PC-9 (cell line): ENCODE measurements around the gene COL4A1. TPM values are rescaled to one million over a fixed set of nuclear protein-coding genes. Genes with fewer than 3 reads are reported as not detected.

ENCODE experiments used
- BruUV-seq: library from RNA; stranded (reverse); fragments of 400-500 nt; replicated peaks from 2 replicates; lab custom pipeline; 2021; lab: Mats Ljungman, UMichigan
- CTCF ChIA-PET: fragments of 300-600 bp; sonication (Branson Sonifier 250); formaldehyde crosslinking; loops from one replicate; lab custom pipeline; 2022; ENCODE audit warnings: antibody characterized with exemption; lab: Charles Lee
- POLR2A ChIA-PET: fragments of 300-600 bp; sonication (Branson Sonifier 250); formaldehyde crosslinking; loops from one replicate; lab custom pipeline; 2022; ENCODE audit warnings: antibody characterized with exemption; ENCODE audit not compliant: unreplicated experiment; lab: Charles Lee
- DNase-seq, 2 experiments: peaks; one replicate each; pipeline versions ENCODE4 v3.0.0 to v3.0.0-alpha.2; 2015 to 2022; ENCODE audit warnings: mixed read lengths in 1 of 2
- H2AFZ ChIP-seq: fragments of 200-600 bp; sonication (generic); 2 replicates; pipeline ENCODE4 v1.8.1; 2017; ENCODE audit warnings: antibody characterized with exemption
- H3F3A ChIP-seq: fragments of 200-600 bp; sonication (generic); 2 replicates; pipeline ENCODE4 v1.8.1; 2017; ENCODE audit warnings: antibody characterized with exemption, mild to moderate bottlenecking, low read depth; ENCODE audit not compliant: insufficient read depth
- H3K27ac ChIP-seq: fragments of 200-600 bp; sonication (generic); 2 replicates; pipeline ENCODE4 v1.6.1; 2016; ENCODE audit warnings: mixed run types
- H3K27me3 ChIP-seq: fragments of 200-600 bp; sonication (generic); 2 replicates; pipeline ENCODE4 v1.6.1; 2016; ENCODE audit warnings: low read depth, mixed run types; ENCODE audit not compliant: insufficient read depth
- H3K36me3 ChIP-seq: fragments of 200-600 bp; sonication (generic); 2 replicates; pipeline ENCODE4 v1.6.1; 2016; ENCODE audit warnings: low read depth, mixed run types
- H3K4me1 ChIP-seq: fragments of 200-600 bp; sonication (generic); replicated peaks from 2 replicates; pipeline ENCODE4 v1.6.1; 2016; ENCODE audit warnings: mixed run types; ENCODE audit not compliant: insufficient read depth
- H3K4me2 ChIP-seq: fragments of 200-600 bp; sonication (generic); 2 replicates; pipeline ENCODE4 v1.6.1; 2017; ENCODE audit warnings: mixed run types
- H3K4me3 ChIP-seq: fragments of 200-600 bp; sonication (generic); 2 replicates; pipeline ENCODE4 v1.6.1; 2016; ENCODE audit warnings: mixed run types
- H3K79me2 ChIP-seq: fragments of 200-600 bp; sonication (generic); 2 replicates; pipeline ENCODE4 v1.6.1; 2017; ENCODE audit warnings: low read depth, mixed run types
- H3K9me2 ChIP-seq: fragments of 200-600 bp; sonication (generic); 2 replicates; pipeline ENCODE4 v1.8.1; 2017; ENCODE audit warnings: mild to moderate bottlenecking; ENCODE audit not compliant: insufficient read depth
- H3K9me3 ChIP-seq: fragments of 200-600 bp; sonication (generic); 2 replicates; pipeline ENCODE4 v1.8.1; 2016; ENCODE audit warnings: low read depth; ENCODE audit not compliant: insufficient read depth
- H4K20me1 ChIP-seq: fragments of 200-600 bp; sonication (generic); 2 replicates; pipeline ENCODE4 v1.8.1; 2017; ENCODE audit not compliant: insufficient read depth
- EZH2 ChIP-seq: fragments of 200-600 bp; sonication (generic); IDR thresholded peaks from 2 replicates; pipeline ENCODE4 v1.8.0; 2017; ENCODE audit warnings: antibody characterized with exemption, low read depth
- intact Hi-C: fragments of 100-400 bp; cut with micrococcal nuclease; formaldehyde crosslinking; loops from one replicate; pipeline ENCODE4 v1.10.0; 2022; ENCODE audit not compliant: unreplicated experiment
- total RNA-seq: library from RNA; stranded (reverse); gene quantifications from 2 replicates; pipeline ENCODE4 v1.2.3, GENCODE V29; 2021
- TF ChIP-seq, protein P1 (sequence below): fragments of 200-600 bp; sonication (generic); conservative IDR thresholded peaks from 2 replicates; pipeline ENCODE4 v1.6.1; 2017; ENCODE audit warnings: mixed run types, antibody characterized with exemption, mild to moderate bottlenecking, moderate library complexity

COL4A1 gene
- total RNA-seq, 1 experiment from 2014 or later = 24.5 TPM

DNA sequence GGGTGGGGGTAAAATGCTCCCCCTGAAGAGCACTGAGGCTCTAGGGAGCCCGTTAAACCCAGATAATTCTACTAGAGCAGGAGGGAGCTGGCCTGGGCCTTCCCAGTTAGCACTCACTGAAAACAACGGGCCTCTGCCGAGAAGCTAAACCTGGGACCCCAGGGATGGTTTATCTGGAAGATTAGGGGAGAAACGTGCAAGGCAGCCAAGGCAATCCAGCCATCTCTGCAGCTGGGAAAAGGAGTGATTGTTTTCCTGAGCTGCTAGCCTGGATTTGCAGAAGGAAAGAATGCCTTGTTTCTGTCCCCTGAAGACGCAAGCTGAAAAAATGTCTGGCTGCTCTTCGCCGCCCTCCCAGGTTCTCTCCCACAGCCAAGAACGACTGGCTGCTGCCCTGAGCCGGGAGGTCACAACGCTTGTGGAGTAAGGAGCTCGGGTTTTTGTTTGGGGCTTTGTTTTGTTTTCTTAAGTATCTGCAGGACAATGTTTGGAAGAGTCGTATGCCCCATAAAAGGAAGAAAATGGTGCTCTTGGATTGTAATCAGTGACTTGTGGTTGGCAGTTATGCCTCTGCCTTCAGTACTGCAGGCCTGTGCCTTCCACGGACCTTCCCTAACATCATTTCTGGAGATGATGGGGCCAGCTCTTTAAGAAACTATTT is 31.6 kb upstream of the COL4A1 start:
- Histone ChIP-seq H3K4me1 (peaks cover 15% of the 10 kb centered on the region), H3K9me3 (no peaks in the 10 kb centered on the region), H3K4me2 (no peak overlapping the region), H2AFZ (no peak overlapping the region), H3K27ac (no peak overlapping the region), H3F3A (peaks cover 8% of the 10 kb centered on the region; the same call in 1 of the 2 replicates), H3K36me3 (no peaks in the 10 kb centered on the region), H4K20me1 (no peaks in the 10 kb centered on the region), H3K4me3 (no peak overlapping the region), H3K27me3 (no peaks in the 10 kb centered on the region), H3K9me2 (no peaks in the 10 kb centered on the region), H3K79me2 (no peaks in the 10 kb centered on the region)
- TF ChIP-seq, protein P1, sequence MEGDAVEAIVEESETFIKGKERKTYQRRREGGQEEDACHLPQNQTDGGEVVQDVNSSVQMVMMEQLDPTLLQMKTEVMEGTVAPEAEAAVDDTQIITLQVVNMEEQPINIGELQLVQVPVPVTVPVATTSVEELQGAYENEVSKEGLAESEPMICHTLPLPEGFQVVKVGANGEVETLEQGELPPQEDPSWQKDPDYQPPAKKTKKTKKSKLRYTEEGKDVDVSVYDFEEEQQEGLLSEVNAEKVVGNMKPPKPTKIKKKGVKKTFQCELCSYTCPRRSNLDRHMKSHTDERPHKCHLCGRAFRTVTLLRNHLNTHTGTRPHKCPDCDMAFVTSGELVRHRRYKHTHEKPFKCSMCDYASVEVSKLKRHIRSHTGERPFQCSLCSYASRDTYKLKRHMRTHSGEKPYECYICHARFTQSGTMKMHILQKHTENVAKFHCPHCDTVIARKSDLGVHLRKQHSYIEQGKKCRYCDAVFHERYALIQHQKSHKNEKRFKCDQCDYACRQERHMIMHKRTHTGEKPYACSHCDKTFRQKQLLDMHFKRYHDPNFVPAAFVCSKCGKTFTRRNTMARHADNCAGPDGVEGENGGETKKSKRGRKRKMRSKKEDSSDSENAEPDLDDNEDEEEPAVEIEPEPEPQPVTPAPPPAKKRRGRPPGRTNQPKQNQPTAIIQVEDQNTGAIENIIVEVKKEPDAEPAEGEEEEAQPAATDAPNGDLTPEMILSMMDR = no peak
- TF ChIP-seq EZH2 = no peak
- CTCF ChIA-PET = no interaction called here
- BruUV-seq = no TSS peak
- DNase-seq = no peak
- intact Hi-C loops = no loop called here
- POLR2A ChIA-PET = no interaction called here

DNA sequence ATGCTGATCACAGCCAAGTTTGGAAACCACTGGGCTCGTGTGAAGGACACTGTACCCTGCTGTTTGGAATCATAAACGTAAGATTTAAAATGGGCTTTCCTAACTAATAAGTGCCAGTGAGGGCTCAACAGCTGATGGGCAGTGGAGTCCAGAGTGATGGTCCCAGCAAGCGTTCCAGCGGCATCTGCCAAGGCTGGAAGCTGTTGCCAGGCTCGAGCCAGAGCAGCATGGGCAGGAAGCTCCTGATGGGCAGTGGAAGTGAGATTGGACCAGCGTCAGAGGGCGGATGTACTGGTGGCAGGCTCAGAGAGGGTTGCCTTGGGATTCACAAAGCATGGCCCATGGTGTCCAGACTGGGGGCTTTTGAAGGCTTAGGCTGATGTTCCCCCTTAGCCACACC is 30.3 kb upstream of the COL4A1 start:
- no peaks in the 10 kb centered on the region for H3K36me3 ChIP-seq
- no peaks in the 10 kb centered on the region for H3K9me3 ChIP-seq
- H3K27ac ChIP-seq = no peak overlapping the region
- H2AFZ ChIP-seq = no peak overlapping the region
- H3F3A ChIP-seq = no peaks in the 10 kb centered on the region
- no TSS peak for BruUV-seq
- TF ChIP-seq, protein P1 = no peak
- no peak for TF ChIP-seq EZH2
- ChIA-PET POLR2A (no interaction called here), CTCF (no interaction called here)
- intact Hi-C loops = no loop called here
- no peak for DNase-seq
- H3K79me2 ChIP-seq = no peaks in the 10 kb centered on the region
- H3K4me1 ChIP-seq = peaks cover 2% of the 10 kb centered on the region; the same call in 1 of the 2 replicates
- H3K9me2 ChIP-seq = no peaks in the 10 kb centered on the region
- no peaks in the 10 kb centered on the region for H4K20me1 ChIP-seq
- no peaks in the 10 kb centered on the region for H3K27me3 ChIP-seq
- H3K4me2 ChIP-seq = no peak overlapping the region
- no peak overlapping the region for H3K4me3 ChIP-seq

DNA sequence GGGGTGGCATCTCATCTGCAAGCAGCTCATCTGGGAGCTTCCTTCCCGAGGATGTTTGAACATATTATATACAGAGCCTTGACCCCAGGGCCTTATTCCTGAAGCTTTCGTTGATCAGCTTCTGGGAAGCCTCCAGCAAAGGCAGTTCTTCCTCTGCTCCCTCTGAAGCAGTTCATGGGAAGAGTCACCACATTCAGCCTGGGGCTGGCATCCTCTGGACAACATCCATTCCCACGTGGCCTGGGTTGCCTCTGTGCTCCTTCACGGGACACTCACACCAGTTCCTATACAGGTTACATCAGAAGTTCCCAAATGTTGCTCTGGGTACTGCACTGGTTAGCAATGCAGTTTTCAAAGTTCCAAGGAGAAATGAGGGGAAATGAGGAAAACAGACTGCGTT is 29.7 kb upstream of the COL4A1 start:
- H3K9me3 ChIP-seq = no peaks in the 10 kb centered on the region
- H3K27ac ChIP-seq = no peak overlapping the region
- DNase-seq = no peak
- no peak overlapping the region for H3K4me3 ChIP-seq
- BruUV-seq = no TSS peak
- no peak for TF ChIP-seq EZH2
- TF ChIP-seq, protein P1 = no peak
- no peaks in the 10 kb centered on the region for H3K27me3 ChIP-seq
- H3K79me2 ChIP-seq = no peaks in the 10 kb centered on the region
- intact Hi-C loops = no loop called here
- H3K36me3 ChIP-seq = no peaks in the 10 kb centered on the region
- H3K9me2 ChIP-seq = no peaks in the 10 kb centered on the region
- H4K20me1 ChIP-seq = no peaks in the 10 kb centered on the region
- CTCF ChIA-PET = no interaction called here
- H3K4me2 ChIP-seq = no peak overlapping the region
- H3K4me1 ChIP-seq = no peaks in the 10 kb centered on the region
- POLR2A ChIA-PET = no interaction called here
- no peak overlapping the region for H2AFZ ChIP-seq
- H3F3A ChIP-seq = no peaks in the 10 kb centered on the region
